ENCODE data around the gene MAP3K2. TPM values are rescaled to one million over a fixed set of nuclear protein-coding genes. Genes with fewer than 3 reads are reported as not detected.

Gene MAP3K2
- total RNA-seq, 1 donor from 2014 or later: 42.2 TPM

DNA sequence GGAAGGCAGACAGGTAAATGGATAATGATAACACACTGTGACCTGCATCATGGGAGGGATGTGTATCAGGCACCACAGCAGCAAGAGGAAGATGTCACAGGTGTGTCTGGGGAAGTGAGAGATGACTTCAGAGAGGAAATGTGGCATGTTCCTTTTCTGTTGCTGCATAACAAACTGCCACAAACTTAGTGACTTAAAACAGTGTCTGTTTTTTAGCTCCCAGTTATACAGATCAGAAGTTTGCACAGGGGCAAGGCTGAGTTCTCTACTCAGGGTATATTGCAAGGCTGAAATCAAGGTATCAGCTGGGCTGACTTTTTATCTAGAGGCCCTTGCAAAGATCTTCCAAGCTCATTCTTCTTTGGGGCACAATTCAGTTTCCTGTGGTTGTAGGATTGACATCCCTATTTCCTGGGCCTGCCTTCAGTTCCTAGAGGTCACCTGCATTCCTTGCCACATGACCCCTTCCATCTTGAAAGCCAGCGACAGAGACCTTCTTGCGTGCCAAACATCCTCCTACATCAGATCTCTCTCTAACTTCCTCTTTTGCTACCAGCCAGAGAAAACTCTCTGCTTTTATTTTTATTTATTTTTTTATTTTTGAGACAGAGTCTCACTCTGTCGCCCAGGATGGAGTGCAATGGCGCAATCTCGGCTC, 2.1 kb upstream of the MAP3K2 start:
- H3K4me3 ChIP-seq (ENCODE audit: low read depth, low read length): no peak overlapping the region
- H3K36me3 ChIP-seq (ENCODE audit: control insufficient read depth, insufficient read depth, low read length): no peaks in the 10 kb centered on the region
- no peaks in the 10 kb centered on the region for H3K27me3 ChIP-seq (ENCODE audit: control insufficient read depth, insufficient read depth, low read length)
- TF ChIP-seq, protein P1, sequence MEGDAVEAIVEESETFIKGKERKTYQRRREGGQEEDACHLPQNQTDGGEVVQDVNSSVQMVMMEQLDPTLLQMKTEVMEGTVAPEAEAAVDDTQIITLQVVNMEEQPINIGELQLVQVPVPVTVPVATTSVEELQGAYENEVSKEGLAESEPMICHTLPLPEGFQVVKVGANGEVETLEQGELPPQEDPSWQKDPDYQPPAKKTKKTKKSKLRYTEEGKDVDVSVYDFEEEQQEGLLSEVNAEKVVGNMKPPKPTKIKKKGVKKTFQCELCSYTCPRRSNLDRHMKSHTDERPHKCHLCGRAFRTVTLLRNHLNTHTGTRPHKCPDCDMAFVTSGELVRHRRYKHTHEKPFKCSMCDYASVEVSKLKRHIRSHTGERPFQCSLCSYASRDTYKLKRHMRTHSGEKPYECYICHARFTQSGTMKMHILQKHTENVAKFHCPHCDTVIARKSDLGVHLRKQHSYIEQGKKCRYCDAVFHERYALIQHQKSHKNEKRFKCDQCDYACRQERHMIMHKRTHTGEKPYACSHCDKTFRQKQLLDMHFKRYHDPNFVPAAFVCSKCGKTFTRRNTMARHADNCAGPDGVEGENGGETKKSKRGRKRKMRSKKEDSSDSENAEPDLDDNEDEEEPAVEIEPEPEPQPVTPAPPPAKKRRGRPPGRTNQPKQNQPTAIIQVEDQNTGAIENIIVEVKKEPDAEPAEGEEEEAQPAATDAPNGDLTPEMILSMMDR (IDR thresholded peaks at IDR 0.05; ENCODE audit: insufficient read depth, low read length, poor library complexity, severe bottlenecking): no peak
- no peak for DNase-seq (ENCODE audit: low read depth)

- Histone ChIP-seq H3K36me3 (ENCODE audit: control insufficient read depth, insufficient read depth, low read length) (no peaks in the 10 kb centered on the region), H3K27me3 (ENCODE audit: control insufficient read depth, insufficient read depth, low read length) (no peaks in the 10 kb centered on the region), H3K4me3 (ENCODE audit: low read depth, low read length) (peak overlapping the region; percentile 27)
- DNase-seq (ENCODE audit: low read depth): no peak
- TF ChIP-seq, protein P1 (IDR thresholded peaks at IDR 0.05; ENCODE audit: insufficient read depth, low read length, poor library complexity, severe bottlenecking): no peak
Observed at GRCh38 chr2:127388423-127389164, 819 bp upstream of the MAP3K2 start.

- H3K36me3 ChIP-seq (ENCODE audit: control insufficient read depth, insufficient read depth, low read length): no peaks in the 10 kb centered on the region
- no peaks in the 10 kb centered on the region for H3K27me3 ChIP-seq (ENCODE audit: control insufficient read depth, insufficient read depth, low read length)
- H3K4me3 ChIP-seq (ENCODE audit: low read depth, low read length): peak overlapping the region; percentile 96
- DNase-seq (ENCODE audit: low read depth): no peak
- TF ChIP-seq, protein P1 (IDR thresholded peaks at IDR 0.05; ENCODE audit: insufficient read depth, low read length, poor library complexity, severe bottlenecking): no peak
Observed at GRCh38 chr2:127386764-127387654, 766 bp downstream of the MAP3K2 start.

GRCh38 chr2:127386246-127386645, 1.5 kb downstream of the MAP3K2 start:
- TF ChIP-seq, protein P1 (IDR thresholded peaks at IDR 0.05; ENCODE audit: insufficient read depth, low read length, poor library complexity, severe bottlenecking): no peak
- Histone ChIP-seq H3K36me3 (ENCODE audit: control insufficient read depth, insufficient read depth, low read length) (no peaks in the 10 kb centered on the region), H3K4me3 (ENCODE audit: low read depth, low read length) (no peak overlapping the region), H3K27me3 (ENCODE audit: control insufficient read depth, insufficient read depth, low read length) (no peaks in the 10 kb centered on the region)
- DNase-seq (ENCODE audit: low read depth): no peak

DNA sequence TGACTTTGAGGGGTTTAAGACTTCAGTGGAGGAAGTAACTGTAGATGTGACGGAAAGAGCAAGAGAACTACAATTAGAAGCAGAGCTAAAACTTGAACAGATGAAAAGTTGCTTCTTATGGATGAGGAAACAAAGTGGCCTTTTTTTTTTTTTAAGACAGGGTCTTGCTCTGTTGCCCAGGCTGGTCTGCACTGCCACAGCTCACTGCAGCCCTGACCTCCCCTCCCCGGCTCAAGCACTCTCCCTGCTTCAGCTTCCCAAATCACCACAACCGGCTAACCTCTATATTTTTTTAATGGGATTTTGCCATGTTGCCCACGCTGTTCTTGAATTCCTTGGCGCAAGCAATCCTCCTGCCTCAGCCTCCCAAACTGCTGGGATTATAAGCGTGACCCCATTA, 3.2 kb downstream of the MAP3K2 start:
- H3K27me3 ChIP-seq (ENCODE audit: control insufficient read depth, insufficient read depth, low read length): no peaks in the 10 kb centered on the region
- no peak overlapping the region for H3K4me3 ChIP-seq (ENCODE audit: low read depth, low read length)
- TF ChIP-seq, protein P1 (IDR thresholded peaks at IDR 0.05; ENCODE audit: insufficient read depth, low read length, poor library complexity, severe bottlenecking): no peak
- DNase-seq (ENCODE audit: low read depth): no peak
- H3K36me3 ChIP-seq (ENCODE audit: control insufficient read depth, insufficient read depth, low read length): no peaks in the 10 kb centered on the region
